Hepatocyte (in vitro differentiated cells): ENCODE results near the gene LIN7B. TPM values are rescaled to one million over a fixed set of nuclear protein-coding genes. Genes with fewer than 3 reads are reported as not detected.
A peak's percentile ranks its signal among the peaks of the same experiment; 100 is the strongest.

ENCODE experiments used
- DNase-seq: peaks from one replicate; pipeline ENCODE4 v3.0.0-alpha.2; 2016; ENCODE audit warnings: low spot score
- H2AFZ ChIP-seq: fragments of 200-600 bp; sonication (generic); 2 replicates; pipeline ENCODE4 v1.6.0; 2016; ENCODE audit warnings: antibody characterized with exemption, mild to moderate bottlenecking
- H3K27ac ChIP-seq: fragments of 200-600 bp; sonication (generic); 2 replicates; pipeline ENCODE4 v1.5.1; 2016; ENCODE audit warnings: mild to moderate bottlenecking
- H3K27me3 ChIP-seq: fragments of 200-600 bp; sonication (generic); 2 replicates; pipeline ENCODE4 v1.6.1; 2016
- H3K36me3 ChIP-seq: fragments of 200-600 bp; sonication (generic); replicated peaks from 2 replicates; pipeline ENCODE4 v1.5.1; 2016; ENCODE audit warnings: low read depth; ENCODE audit not compliant: insufficient read depth
- H3K4me1 ChIP-seq: fragments of 200-600 bp; sonication (generic); 2 replicates; pipeline ENCODE4 v1.5.1; 2016; ENCODE audit warnings: mild to moderate bottlenecking, moderate library complexity; ENCODE audit not compliant: insufficient read depth
- H3K4me2 ChIP-seq: fragments of 200-600 bp; sonication (generic); 2 replicates; pipeline ENCODE4 v1.6.0; 2016
- H3K4me3 ChIP-seq: fragments of 200-600 bp; sonication (generic); 2 replicates; pipeline ENCODE4 v1.5.1; 2016; ENCODE audit warnings: mild to moderate bottlenecking
- H3K79me2 ChIP-seq: fragments of 200-600 bp; sonication (generic); 2 replicates; pipeline ENCODE4 v1.6.0; 2017; ENCODE audit warnings: mild to moderate bottlenecking
- H3K9me2 ChIP-seq: fragments of 200-600 bp; sonication (generic); replicated peaks from 2 replicates; pipeline ENCODE4 v1.6.0; 2017; ENCODE audit warnings: mild to moderate bottlenecking; ENCODE audit not compliant: insufficient read depth
- H3K9me3 ChIP-seq: fragments of 200-600 bp; sonication (generic); 2 replicates; pipeline ENCODE4 v1.5.1; 2016; ENCODE audit warnings: low read depth, mild to moderate bottlenecking
- H4K20me1 ChIP-seq: fragments of 200-600 bp; sonication (generic); 2 replicates; pipeline ENCODE4 v1.6.0; 2016; ENCODE audit warnings: mild to moderate bottlenecking; ENCODE audit not compliant: insufficient read depth, poor library complexity, severe bottlenecking
- EZH2 ChIP-seq: fragments of 200-600 bp; sonication (generic); IDR thresholded peaks from 2 replicates; pipeline ENCODE4 v1.6.1; 2016; ENCODE audit warnings: antibody characterized with exemption, mild to moderate bottlenecking, borderline replicate concordance
- EZH2phosphoT487 ChIP-seq: fragments of 200-600 bp; sonication (generic); IDR thresholded peaks from one replicate; pipeline ENCODE4 v1.6.1; 2018; ENCODE audit warnings: antibody characterized with exemption, mild to moderate bottlenecking, low read depth, moderate library complexity; ENCODE audit not compliant: unreplicated experiment, severe bottlenecking
- WGBS: methylation state at CpG from one replicate; pipeline ENCODE4 v1.1.6; 2016; ENCODE audit warnings: low lambda C conversion rate; ENCODE audit errors: missing lambda C conversion rate; 5-methylcytosine and 5-hydroxymethylcytosine counted together
- polyA plus RNA-seq: library from polyadenylated mRNA; unstranded; fragments of >200 nt; fragmentation: Nextera tagmentation; extraction: Ambion mirVana; gene quantifications from 2 replicates; pipeline ENCODE4 v1.2.1, GENCODE V29; 2016
- total RNA-seq: library from RNA; depleted of rRNA; stranded (reverse); fragments of >200 nt; gene quantifications from 2 replicates; pipeline ENCODE4 v1.2.3, GENCODE V29; 2014
- TF ChIP-seq, protein P1 (sequence below): fragments of 200-600 bp; sonication (generic); IDR thresholded peaks from 2 replicates; pipeline ENCODE4 v1.5.1; 2016; ENCODE audit warnings: antibody characterized with exemption, mild to moderate bottlenecking; ENCODE audit not compliant: poor library complexity

LIN7B gene
- total and polyA plus RNA-seq, 2 experiments from 2014 or later: 8.7 to 18.0 TPM

DNA sequence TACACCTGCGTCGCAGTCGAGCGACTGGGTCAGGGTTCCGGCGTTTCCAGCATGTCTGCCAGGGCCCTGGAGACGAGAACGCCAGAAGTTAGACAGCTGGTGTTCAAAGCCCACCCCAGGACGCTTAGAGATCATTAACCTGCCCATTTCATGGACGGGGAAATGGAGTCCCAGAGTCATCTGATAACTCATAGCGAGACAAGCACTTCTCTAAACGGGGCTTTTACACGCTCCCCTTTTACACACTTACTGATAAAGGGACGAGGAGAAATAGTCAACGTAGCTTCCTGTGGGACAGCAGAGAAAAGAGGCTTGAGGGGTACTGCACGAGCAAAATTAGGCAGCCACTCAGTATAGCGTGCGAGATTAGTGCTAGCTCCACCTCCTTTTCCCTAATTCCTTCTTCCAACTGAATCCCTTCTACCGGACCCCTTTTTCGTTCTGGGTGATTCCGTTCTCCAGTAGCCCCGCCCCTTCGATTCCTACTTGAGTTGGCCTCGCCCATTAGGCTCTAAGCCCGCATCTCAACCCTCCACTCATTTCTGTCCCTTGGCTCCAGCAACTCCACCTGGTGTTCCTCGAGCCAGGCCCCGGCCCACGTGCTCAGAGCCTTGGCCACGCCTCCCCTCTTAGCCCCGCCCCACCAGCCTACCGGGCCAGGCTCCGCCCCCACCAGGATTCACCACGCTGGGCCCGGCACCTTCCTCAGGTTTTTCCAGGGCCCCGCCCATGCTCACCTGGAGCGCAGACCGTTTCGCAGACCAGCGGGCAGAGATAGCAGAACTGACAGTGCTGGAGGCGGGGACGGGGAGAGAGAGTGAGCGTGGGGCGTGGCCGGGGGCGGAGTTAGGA is 37.3 kb downstream of the LIN7B start:
- H3K9me3 ChIP-seq: no peaks in the 10 kb centered on the region
- peak; percentile 89 for DNase-seq
- peaks cover 16% of the 10 kb centered on the region for H3K4me1 ChIP-seq
- no peaks in the 10 kb centered on the region for H3K36me3 ChIP-seq
- H3K79me2 ChIP-seq: no peaks in the 10 kb centered on the region
- peak overlapping the region; percentile 82 for H3K27ac ChIP-seq
- H3K27me3 ChIP-seq: no peaks in the 10 kb centered on the region
- no peaks in the 10 kb centered on the region for H4K20me1 ChIP-seq
- peak overlapping the region; percentile 61 for H2AFZ ChIP-seq
- peak overlapping the region; percentile 88 for H3K4me2 ChIP-seq
- no peak for TF ChIP-seq EZH2phosphoT487
- no peak for TF ChIP-seq EZH2
- TF ChIP-seq, protein P1, sequence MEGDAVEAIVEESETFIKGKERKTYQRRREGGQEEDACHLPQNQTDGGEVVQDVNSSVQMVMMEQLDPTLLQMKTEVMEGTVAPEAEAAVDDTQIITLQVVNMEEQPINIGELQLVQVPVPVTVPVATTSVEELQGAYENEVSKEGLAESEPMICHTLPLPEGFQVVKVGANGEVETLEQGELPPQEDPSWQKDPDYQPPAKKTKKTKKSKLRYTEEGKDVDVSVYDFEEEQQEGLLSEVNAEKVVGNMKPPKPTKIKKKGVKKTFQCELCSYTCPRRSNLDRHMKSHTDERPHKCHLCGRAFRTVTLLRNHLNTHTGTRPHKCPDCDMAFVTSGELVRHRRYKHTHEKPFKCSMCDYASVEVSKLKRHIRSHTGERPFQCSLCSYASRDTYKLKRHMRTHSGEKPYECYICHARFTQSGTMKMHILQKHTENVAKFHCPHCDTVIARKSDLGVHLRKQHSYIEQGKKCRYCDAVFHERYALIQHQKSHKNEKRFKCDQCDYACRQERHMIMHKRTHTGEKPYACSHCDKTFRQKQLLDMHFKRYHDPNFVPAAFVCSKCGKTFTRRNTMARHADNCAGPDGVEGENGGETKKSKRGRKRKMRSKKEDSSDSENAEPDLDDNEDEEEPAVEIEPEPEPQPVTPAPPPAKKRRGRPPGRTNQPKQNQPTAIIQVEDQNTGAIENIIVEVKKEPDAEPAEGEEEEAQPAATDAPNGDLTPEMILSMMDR: no peak
- no peak overlapping the region for H3K4me3 ChIP-seq
- WGBS: 17% methylated on average over 29 of the region's 45 CpGs
- H3K9me2 ChIP-seq: no peaks in the 10 kb centered on the region

DNA sequence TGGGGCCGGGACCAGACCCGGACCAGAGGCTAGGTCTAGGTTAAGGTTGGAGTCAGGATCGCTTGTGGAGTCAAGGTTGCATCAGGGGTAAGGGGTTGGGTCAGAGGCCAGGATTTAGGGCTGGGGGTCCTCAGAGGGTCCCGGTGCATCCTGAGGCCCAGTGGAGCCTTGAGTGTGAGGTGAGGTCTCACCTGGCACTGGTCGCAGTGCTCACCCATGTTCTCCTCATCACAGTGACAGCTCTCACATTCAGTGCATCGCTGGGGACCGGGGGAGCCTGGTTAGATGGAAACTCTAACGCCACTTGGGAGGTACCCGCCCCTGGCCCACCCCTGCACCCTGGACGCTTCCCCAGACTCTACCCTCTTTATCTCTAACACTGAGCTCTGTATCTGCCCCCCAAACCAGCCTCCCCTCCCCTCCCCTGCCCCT is 38.0 kb downstream of the LIN7B start:
- Histone ChIP-seq H3K79me2 (no peaks in the 10 kb centered on the region), H3K4me3 (no peak overlapping the region), H3K9me3 (no peaks in the 10 kb centered on the region), H3K4me1 (peaks cover 16% of the 10 kb centered on the region), H3K27ac (no peak overlapping the region), H3K36me3 (no peaks in the 10 kb centered on the region), H4K20me1 (no peaks in the 10 kb centered on the region), H3K9me2 (no peaks in the 10 kb centered on the region), H3K27me3 (no peaks in the 10 kb centered on the region), H3K4me2 (peak overlapping the region; percentile 88), H2AFZ (no peak overlapping the region)
- 74% methylated on average over 4 of the region's 10 CpGs for WGBS
- no peak for TF ChIP-seq EZH2
- TF ChIP-seq, protein P1: no peak
- DNase-seq: no peak

DNA sequence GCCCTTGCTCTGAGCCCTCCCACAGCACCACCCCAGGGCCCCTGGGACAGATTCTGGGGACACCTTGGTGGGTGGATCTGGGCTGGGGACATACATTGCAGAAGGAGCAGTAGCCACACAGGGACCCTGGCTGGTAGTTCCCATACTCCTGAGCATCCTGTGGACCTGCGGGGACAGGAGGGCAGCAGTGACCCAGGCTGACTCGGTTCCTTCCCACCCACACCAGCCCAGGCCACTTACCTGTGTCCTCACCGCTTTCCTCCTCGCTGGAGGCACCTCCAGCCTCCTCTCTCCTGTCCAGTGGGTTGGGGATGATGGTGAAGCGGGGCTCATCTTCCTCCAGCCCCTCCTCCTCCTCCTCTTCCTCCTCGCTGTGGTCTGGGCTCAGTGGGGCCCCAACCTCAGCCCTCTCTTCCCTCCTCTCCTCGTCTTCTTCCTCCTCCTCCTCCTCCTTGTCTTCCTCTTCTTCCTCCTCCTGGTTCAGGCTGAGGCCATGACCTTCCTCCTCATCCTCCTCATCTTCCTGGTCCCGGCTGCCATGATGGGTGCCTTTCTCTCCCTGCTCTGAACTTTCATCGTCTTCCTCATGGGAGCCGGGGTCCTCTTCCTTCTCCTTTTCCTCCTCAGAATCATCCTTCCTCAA is 39.1 kb downstream of the LIN7B start:
- Histone ChIP-seq H3K36me3 (no peaks in the 10 kb centered on the region), H3K9me3 (no peaks in the 10 kb centered on the region), H3K4me2 (no peak overlapping the region), H3K9me2 (no peaks in the 10 kb centered on the region), H3K4me1 (peaks cover 18% of the 10 kb centered on the region), H2AFZ (no peak overlapping the region), H3K27ac (no peak overlapping the region), H3K79me2 (peaks cover 2% of the 10 kb centered on the region), H3K4me3 (no peak overlapping the region), H4K20me1 (no peaks in the 10 kb centered on the region), H3K27me3 (no peaks in the 10 kb centered on the region)
- TF ChIP-seq EZH2 (no peak), EZH2phosphoT487 (no peak)
- TF ChIP-seq, protein P1: no peak
- DNase-seq: no peak
- 99% methylated on average over 9 of the region's 10 CpGs for WGBS
